Measurements from ENCODE around the gene PRKCI. TPM values are rescaled to one million over a fixed set of nuclear protein-coding genes. Genes with fewer than 3 reads are reported as not detected.
A peak's percentile ranks its signal among the peaks of the same experiment; 100 is the strongest.

Gene PRKCI
- total and polyA plus RNA-seq, 9 of the 15 experiments (the other 6 are each of a cell fraction or from before 2014, with no cell fraction given): 10.5 to 43.2 (median 31.4) TPM

DNA sequence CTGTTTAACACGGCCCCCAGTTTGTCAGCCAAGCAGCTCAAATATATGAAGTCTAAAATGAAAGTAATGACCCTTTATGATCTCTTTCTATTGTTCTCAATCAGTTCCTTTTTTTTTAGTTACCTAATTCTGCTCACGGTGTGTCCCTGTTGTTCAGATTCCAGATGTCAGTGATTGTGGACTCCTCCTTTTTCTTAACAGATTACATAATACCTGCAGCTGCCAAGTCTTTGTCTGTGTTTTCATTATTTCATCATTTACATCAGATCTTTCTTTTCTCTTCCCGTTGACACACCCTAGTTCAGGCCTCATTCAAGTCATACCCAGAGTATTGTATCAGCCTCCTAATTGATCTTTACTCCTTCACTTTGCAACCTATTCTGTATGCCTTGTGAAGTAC is 79.2 kb downstream of the PRKCI start:
- H3K9me1 ChIP-seq (ENCODE audit: control insufficient read depth, insufficient read depth, low read length): no peaks in the 10 kb centered on the region
- no peaks in the 10 kb centered on the region for H3K27me3 ChIP-seq (ENCODE audit: control insufficient read depth in 2 of 2, insufficient read depth in 2 of 2, low read length in 2 of 2)
- ChIA-PET CTCF (ENCODE audit: low intra/inter-chr PET ratio) (no interaction called here), POLR2A (interaction anchor here (1.0 to 1.2 kb wide), 2 partner anchors 10 to 569 kb away, joined by 3 read pairs; partner anchors contain the start of gene RPL22L1)
- H3K36me3 ChIP-seq (ENCODE audit: control insufficient read depth, insufficient read depth, low read length): peaks cover 41% of the 10 kb centered on the region; the same call in 2 of the 3 replicates
- no peak overlapping the region for H3K9ac ChIP-seq (ENCODE audit: insufficient read depth in 1 of 2, low read depth in 2 of 2, low read length in 2 of 2)
- intact Hi-C loops (cut with micrococcal nuclease) (loop anchor here (10.0 kb wide), 2 partner anchors 227 to 437 kb away; partner anchors contain the start of gene LRRC31), in situ Hi-C loops (cut with MboI) (no loop called here)
- ATAC-seq (no peak), DNase-seq (ENCODE audit: extremely low read depth in 1 of 4, low spot score in 3 of 4) (no peak), FAIRE-seq (no peak)
- H3K4me1 ChIP-seq (replicated peaks in 1 of 2; ENCODE audit: control insufficient read depth in 2 of 2, insufficient read depth in 2 of 2, low read length in 2 of 2): no peaks in the 10 kb centered on the region
- no peak overlapping the region for H2AFZ ChIP-seq (ENCODE audit: low read depth, low read length)
- H4K20me1 ChIP-seq (replicated peaks; ENCODE audit: control insufficient read depth, insufficient read depth, low read length): no peaks in the 10 kb centered on the region
- H3K4me3 ChIP-seq: no peak overlapping the region
- WGBS (ENCODE audit: insufficient coverage, low coverage, missing lambda C conversion rate): 30% methylated on average over 3 of the region's 3 CpGs
- no peaks in the 10 kb centered on the region for H3K9me3 ChIP-seq (replicated peaks; ENCODE audit: control insufficient read depth, insufficient read depth, low read depth, low read length)
- H3K4me2 ChIP-seq (ENCODE audit: insufficient read depth, low read length): no peak overlapping the region
- TF ChIP-seq NFE2 (IDR thresholded peaks at IDR 0.05; ENCODE audit: low read depth) (no peak), CEBPG (CRISPR knock-in tag; IDR thresholded peaks at IDR 0.05) (no peak), CEBPG (tag; conservative IDR thresholded peaks at IDR 0.05 in 1 of 2, IDR thresholded peaks at IDR 0.05 in 1 of 2) (peak; percentile 14 to 68; a peak in 2 of 4 replicates), CEBPB (tag; IDR thresholded peaks at IDR 0.05) (0 out of 2 replicates have a peak, but pooled peaks have one; percentile 34)
- H3K27ac ChIP-seq (ENCODE audit: extremely low read depth, low read depth, low read length): no peak overlapping the region
- H3K79me2 ChIP-seq (ENCODE audit: control insufficient read depth, insufficient read depth, low read length): no peaks in the 10 kb centered on the region
- no TSS peak for BruUV-seq (replicated peaks)

DNA sequence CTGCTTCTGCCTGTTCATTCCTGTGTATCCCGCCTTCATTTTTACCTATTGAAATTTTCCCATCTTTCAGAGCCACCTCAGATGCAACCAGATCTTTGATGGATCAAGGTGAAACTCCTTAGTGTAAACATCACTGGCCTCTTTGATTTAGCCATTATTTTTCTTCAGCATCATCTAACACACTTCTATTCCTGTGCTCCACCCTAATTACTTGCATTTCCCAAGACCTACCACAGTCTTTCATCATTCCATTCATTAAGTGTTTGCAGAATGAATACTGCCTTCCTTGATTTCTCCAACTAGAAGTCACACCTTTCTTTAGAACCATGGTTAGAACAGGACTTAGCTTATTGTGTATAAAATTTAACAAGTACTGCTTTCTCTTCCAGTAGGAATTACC is 79.8 kb downstream of the PRKCI start:
- Histone ChIP-seq H3K27ac (ENCODE audit: extremely low read depth, low read depth, low read length) (no peak overlapping the region), H3K9me1 (ENCODE audit: control insufficient read depth, insufficient read depth, low read length) (no peaks in the 10 kb centered on the region), H3K9me3 (replicated peaks; ENCODE audit: control insufficient read depth, insufficient read depth, low read depth, low read length) (no peaks in the 10 kb centered on the region), H3K4me3 (no peak overlapping the region), H3K27me3 (ENCODE audit: control insufficient read depth in 2 of 2, insufficient read depth in 2 of 2, low read length in 2 of 2) (no peaks in the 10 kb centered on the region), H4K20me1 (replicated peaks; ENCODE audit: control insufficient read depth, insufficient read depth, low read length) (no peaks in the 10 kb centered on the region), H3K4me1 (replicated peaks in 1 of 2; ENCODE audit: control insufficient read depth in 2 of 2, insufficient read depth in 2 of 2, low read length in 2 of 2) (no peaks in the 10 kb centered on the region), H2AFZ (ENCODE audit: low read depth, low read length) (no peak overlapping the region), H3K79me2 (ENCODE audit: control insufficient read depth, insufficient read depth, low read length) (no peaks in the 10 kb centered on the region), H3K4me2 (ENCODE audit: insufficient read depth, low read length) (no peak overlapping the region), H3K9ac (ENCODE audit: insufficient read depth in 1 of 2, low read depth in 2 of 2, low read length in 2 of 2) (no peak overlapping the region), H3K36me3 (ENCODE audit: control insufficient read depth, insufficient read depth, low read length) (peaks cover 36% of the 10 kb centered on the region; the same call in 2 of the 3 replicates)
- in situ Hi-C loops (cut with MboI): no loop called here
- DNase-seq (ENCODE audit: extremely low read depth in 1 of 4, low spot score in 3 of 4): no peak
- CTCF ChIA-PET (ENCODE audit: low intra/inter-chr PET ratio): no interaction called here
- FAIRE-seq: no peak
- ATAC-seq: no peak
- WGBS (ENCODE audit: insufficient coverage, low coverage, missing lambda C conversion rate): 80% methylated on average over 1 of the region's 1 CpG
- no TSS peak for BruUV-seq (replicated peaks)
- intact Hi-C loops (cut with micrococcal nuclease): loop anchor here (10.0 kb wide), 2 partner anchors 227 to 437 kb away; partner anchors contain the start of gene LRRC31
- POLR2A ChIA-PET: no interaction called here
- TF ChIP-seq, protein P1, sequence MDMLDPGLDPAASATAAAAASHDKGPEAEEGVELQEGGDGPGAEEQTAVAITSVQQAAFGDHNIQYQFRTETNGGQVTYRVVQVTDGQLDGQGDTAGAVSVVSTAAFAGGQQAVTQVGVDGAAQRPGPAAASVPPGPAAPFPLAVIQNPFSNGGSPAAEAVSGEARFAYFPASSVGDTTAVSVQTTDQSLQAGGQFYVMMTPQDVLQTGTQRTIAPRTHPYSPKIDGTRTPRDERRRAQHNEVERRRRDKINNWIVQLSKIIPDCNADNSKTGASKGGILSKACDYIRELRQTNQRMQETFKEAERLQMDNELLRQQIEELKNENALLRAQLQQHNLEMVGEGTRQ (CRISPR knock-in tag; IDR thresholded peaks at IDR 0.05): no peak
- TF ChIP-seq RB1 (IDR thresholded peaks at IDR 0.05; ENCODE audit: low read depth) (no peak), ZNF354B (CRISPR knock-in tag; IDR thresholded peaks at IDR 0.05) (no peak), ARID1B (IDR thresholded peaks at IDR 0.05) (no peak), ZNF551 (CRISPR knock-in tag; IDR thresholded peaks at IDR 0.05) (no peak), CHD4 (IDR thresholded peaks at IDR 0.05; ENCODE audit: insufficient read depth, insufficient replicate concordance, low read depth, low read length, poor library complexity, severe bottlenecking) (no peak)
- TF ChIP-seq, protein P2, sequence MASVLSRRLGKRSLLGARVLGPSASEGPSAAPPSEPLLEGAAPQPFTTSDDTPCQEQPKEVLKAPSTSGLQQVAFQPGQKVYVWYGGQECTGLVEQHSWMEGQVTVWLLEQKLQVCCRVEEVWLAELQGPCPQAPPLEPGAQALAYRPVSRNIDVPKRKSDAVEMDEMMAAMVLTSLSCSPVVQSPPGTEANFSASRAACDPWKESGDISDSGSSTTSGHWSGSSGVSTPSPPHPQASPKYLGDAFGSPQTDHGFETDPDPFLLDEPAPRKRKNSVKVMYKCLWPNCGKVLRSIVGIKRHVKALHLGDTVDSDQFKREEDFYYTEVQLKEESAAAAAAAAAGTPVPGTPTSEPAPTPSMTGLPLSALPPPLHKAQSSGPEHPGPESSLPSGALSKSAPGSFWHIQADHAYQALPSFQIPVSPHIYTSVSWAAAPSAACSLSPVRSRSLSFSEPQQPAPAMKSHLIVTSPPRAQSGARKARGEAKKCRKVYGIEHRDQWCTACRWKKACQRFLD (CRISPR knock-in tag; IDR thresholded peaks at IDR 0.05): no peak
- TF ChIP-seq, protein P3, sequence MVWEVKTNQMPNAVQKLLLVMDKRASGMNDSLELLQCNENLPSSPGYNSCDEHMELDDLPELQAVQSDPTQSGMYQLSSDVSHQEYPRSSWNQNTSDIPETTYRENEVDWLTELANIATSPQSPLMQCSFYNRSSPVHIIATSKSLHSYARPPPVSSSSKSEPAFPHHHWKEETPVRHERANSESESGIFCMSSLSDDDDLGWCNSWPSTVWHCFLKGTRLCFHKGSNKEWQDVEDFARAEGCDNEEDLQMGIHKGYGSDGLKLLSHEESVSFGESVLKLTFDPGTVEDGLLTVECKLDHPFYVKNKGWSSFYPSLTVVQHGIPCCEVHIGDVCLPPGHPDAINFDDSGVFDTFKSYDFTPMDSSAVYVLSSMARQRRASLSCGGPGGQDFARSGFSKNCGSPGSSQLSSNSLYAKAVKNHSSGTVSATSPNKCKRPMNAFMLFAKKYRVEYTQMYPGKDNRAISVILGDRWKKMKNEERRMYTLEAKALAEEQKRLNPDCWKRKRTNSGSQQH (CRISPR knock-in tag; IDR thresholded peaks at IDR 0.05): no peak

Measured in K562 (cell line).